ENCODE results near the gene TUBE1. TPM values are rescaled to one million over a fixed set of nuclear protein-coding genes. Genes with fewer than 3 reads are reported as not detected.
"Not testable (repeated sequence)": the region's sequence is repeated elsewhere in the genome, so short reads cannot be mapped to it uniquely, and the experiment has no call there.

Gene TUBE1
- total RNA-seq, 2 donors from 2014 or later: 17.0 to 20.6 TPM

GRCh38 chr6:112081569-112081968 lies 5.7 kb downstream of the TUBE1 start:
- intact Hi-C loops (cut with DNase I): no loop called here
- DNase-seq (ENCODE audit: low spot score): no peak

- intact Hi-C loops (cut with DNase I): no loop called here
Observed at GRCh38 chr6:112066606-112067005, 20.7 kb downstream of the TUBE1 start.

GRCh38 chr6:112065426-112065986 lies 21.8 kb downstream of the TUBE1 start:
- intact Hi-C loops (cut with DNase I): no loop called here
- DNase-seq (ENCODE audit: low spot score): no peak

More at GRCh38 chr6:112066606-112067005, 20.7 kb downstream of the TUBE1 start:
- DNase-seq (ENCODE audit: low spot score): no peak

GRCh38 chr6:112062966-112063365 lies 24.3 kb downstream of the TUBE1 start:
- no peak for DNase-seq (ENCODE audit: low spot score)
- intact Hi-C loops (cut with DNase I): no loop called here

GRCh38 chr6:112061605-112062004 lies 25.7 kb downstream of the TUBE1 start:
- DNase-seq (ENCODE audit: low spot score): no peak
- intact Hi-C loops (cut with DNase I): no loop called here

- intact Hi-C loops (cut with DNase I): no loop called here
- no peak for DNase-seq (ENCODE audit: low spot score)
Observed at GRCh38 chr6:112058243-112059032, 28.8 kb downstream of the TUBE1 start.

GRCh38 chr6:112054555-112055190 lies 32.6 kb downstream of the TUBE1 start:
- DNase-seq (ENCODE audit: low spot score): no peak
- intact Hi-C loops (cut with DNase I): no loop called here

- intact Hi-C loops (cut with DNase I): no loop called here
- DNase-seq (ENCODE audit: low spot score): no peak
Observed at GRCh38 chr6:112054001-112054400, 33.3 kb downstream of the TUBE1 start, which contains the start of gene CCN6. Gene CCN6 (plus strand): TSS chr6:112054104. CDS start chr6:112054358, 254 bp downstream.

- DNase-seq (ENCODE audit: low spot score); intact Hi-C loops (cut with DNase I): not testable (repeated sequence)
Observed at GRCh38 chr6:112051251-112051740, 36.0 kb downstream of the TUBE1 start.

GRCh38 chr6:112050429-112050828 lies 36.9 kb downstream of the TUBE1 start:
- intact Hi-C loops (cut with DNase I): no loop called here
- DNase-seq (ENCODE audit: low spot score): no peak

- intact Hi-C loops (cut with DNase I): loop anchor here in 1 of 2 donors (10.0 kb wide), 1 partner anchor 335 kb away; no protein-coding TSS in a partner anchor
- DNase-seq (ENCODE audit: low spot score): no peak
Observed at GRCh38 chr6:112049996-112050395, 37.3 kb downstream of the TUBE1 start.

- intact Hi-C loops (cut with DNase I): loop anchor here in 1 of 2 donors (10.0 kb wide), 1 partner anchor 334 kb away; no protein-coding TSS in a partner anchor
- no peak for DNase-seq (ENCODE audit: low spot score)
Observed at GRCh38 chr6:112049026-112049799, 38.1 kb downstream of the TUBE1 start.

- DNase-seq (ENCODE audit: low spot score): not testable (repeated sequence)
- intact Hi-C loops (cut with DNase I): loop anchor here in 1 of 2 donors (10.0 kb wide), 1 partner anchor 333 kb away; no protein-coding TSS in a partner anchor
Observed at GRCh38 chr6:112047523-112047922, 39.8 kb downstream of the TUBE1 start.

- intact Hi-C loops (cut with DNase I): loop anchor here (5.0 to 10.0 kb wide), 3 partner anchors 48 to 333 kb away; no protein-coding TSS in a partner anchor
- DNase-seq (ENCODE audit: low spot score): no peak
Observed at GRCh38 chr6:112044856-112045255, 42.4 kb downstream of the TUBE1 start.

- intact Hi-C loops (cut with DNase I): loop anchor here (5.0 to 10.0 kb wide), 3 partner anchors 47 to 332 kb away; no protein-coding TSS in a partner anchor
- no peak for DNase-seq (ENCODE audit: low spot score)
Observed at GRCh38 chr6:112044196-112044595, 43.1 kb downstream of the TUBE1 start.

GRCh38 chr6:112043032-112044007 lies 44.0 kb downstream of the TUBE1 start:
- intact Hi-C loops (cut with DNase I): loop anchor here (5.0 to 10.0 kb wide), 3 partner anchors 46 to 331 kb away; no protein-coding TSS in a partner anchor

GRCh38 chr6:112041535-112041934 lies 45.7 kb downstream of the TUBE1 start:
- DNase-seq (ENCODE audit: low spot score): no peak
- intact Hi-C loops (cut with DNase I): loop anchor here (5.0 to 10.0 kb wide), 3 partner anchors 44 to 329 kb away; no protein-coding TSS in a partner anchor

More at GRCh38 chr6:112043032-112044007, 44.0 kb downstream of the TUBE1 start:
- DNase-seq (ENCODE audit: low spot score): peak; percentile 96
